Tibial nerve (tissue), 3 donors: Measurements from ENCODE around the gene COA1.

Experiments
- POLR2A ChIP-seq, 2 donors: fragments of 450-650 bp; IDR thresholded peaks; one replicate each; pipeline ENCODE4 v1.6.1; 2017; ENCODE audit warnings: antibody characterized with exemption in 2 of 2, mild to moderate bottlenecking in 2 of 2, moderate library complexity in 2 of 2
- TF ChIP-seq, protein P1 (sequence below), 5 experiments: fragments of 200-600 bp in 3 of 5; fragments of 450-650 bp in 2 of 5; sonication (generic) in 3 of 5; IDR thresholded peaks; one replicate each; pipeline ENCODE4 v1.5.1; 2016 to 2019; ENCODE audit warnings: antibody characterized with exemption in 5 of 5, mild to moderate bottlenecking in 3 of 5, moderate library complexity in 2 of 5

DNA sequence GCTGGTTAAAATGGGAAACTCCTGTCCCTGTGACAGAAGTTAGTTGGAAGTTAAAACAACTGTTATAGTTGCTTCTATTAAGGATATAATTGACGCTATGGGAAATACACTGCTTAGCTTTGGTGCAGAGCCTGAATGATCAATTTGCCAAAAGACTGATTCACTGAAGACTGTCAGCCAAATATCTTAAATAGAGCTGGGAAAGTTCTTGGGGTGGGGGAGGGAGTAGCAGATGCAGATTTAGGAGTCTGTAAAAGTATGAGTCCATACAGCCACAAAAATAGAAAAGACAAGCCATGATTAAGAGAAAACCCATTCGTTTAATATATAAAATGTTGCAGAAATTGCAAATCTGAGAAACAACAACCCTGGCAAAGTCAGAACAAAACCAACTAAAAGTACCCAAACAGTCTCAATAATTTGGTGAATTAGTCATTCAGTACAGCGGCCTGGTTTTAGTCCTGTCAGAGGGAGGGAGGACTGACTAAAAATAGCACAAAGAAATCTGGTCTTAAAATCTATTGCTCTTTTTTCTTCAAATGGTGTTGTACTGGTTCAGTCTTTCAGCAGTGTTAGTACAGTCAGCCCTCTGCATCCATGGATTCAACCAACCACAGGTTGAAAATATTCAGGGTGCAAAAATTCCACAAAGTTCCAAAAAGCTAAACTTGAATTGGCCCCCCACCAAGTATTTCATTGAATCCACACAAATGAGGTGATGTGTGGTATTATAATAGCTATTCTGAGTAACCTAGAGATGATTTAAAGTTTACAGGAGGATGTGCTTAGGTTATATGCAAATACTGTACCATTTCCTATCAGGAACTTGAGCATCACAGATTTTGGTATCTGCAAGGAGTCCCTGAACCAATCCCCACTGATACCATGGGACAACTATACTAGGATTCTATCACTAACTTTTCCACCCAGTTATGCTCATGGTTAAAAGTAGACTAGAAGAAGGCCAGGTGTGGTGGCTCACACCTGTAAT lies 116.4 kb downstream of the COA1 start:
- TF ChIP-seq, protein P1, sequence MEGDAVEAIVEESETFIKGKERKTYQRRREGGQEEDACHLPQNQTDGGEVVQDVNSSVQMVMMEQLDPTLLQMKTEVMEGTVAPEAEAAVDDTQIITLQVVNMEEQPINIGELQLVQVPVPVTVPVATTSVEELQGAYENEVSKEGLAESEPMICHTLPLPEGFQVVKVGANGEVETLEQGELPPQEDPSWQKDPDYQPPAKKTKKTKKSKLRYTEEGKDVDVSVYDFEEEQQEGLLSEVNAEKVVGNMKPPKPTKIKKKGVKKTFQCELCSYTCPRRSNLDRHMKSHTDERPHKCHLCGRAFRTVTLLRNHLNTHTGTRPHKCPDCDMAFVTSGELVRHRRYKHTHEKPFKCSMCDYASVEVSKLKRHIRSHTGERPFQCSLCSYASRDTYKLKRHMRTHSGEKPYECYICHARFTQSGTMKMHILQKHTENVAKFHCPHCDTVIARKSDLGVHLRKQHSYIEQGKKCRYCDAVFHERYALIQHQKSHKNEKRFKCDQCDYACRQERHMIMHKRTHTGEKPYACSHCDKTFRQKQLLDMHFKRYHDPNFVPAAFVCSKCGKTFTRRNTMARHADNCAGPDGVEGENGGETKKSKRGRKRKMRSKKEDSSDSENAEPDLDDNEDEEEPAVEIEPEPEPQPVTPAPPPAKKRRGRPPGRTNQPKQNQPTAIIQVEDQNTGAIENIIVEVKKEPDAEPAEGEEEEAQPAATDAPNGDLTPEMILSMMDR (IDR thresholded peaks at IDR 0.05), result no peak
- no peak for TF ChIP-seq POLR2A (IDR thresholded peaks at IDR 0.05)
